C4-2B (cell line): Measurements from ENCODE around the gene LOXL4.

Experiments used
- H3K27ac ChIP-seq: fragments of 450-650 bp; 2 replicates; pipeline ENCODE4 v1.5.1; 2017
- CTCF ChIP-seq: fragments of 450-650 bp; conservative IDR thresholded peaks from 2 replicates; pipeline ENCODE4 v1.5.1; 2017; ENCODE audit warnings: mild to moderate bottlenecking
- ZFX ChIP-seq: fragments of 450-650 bp; IDR thresholded peaks from 2 replicates; pipeline ENCODE4 v1.6.1; 2017

LOXL4 gene

DNA sequence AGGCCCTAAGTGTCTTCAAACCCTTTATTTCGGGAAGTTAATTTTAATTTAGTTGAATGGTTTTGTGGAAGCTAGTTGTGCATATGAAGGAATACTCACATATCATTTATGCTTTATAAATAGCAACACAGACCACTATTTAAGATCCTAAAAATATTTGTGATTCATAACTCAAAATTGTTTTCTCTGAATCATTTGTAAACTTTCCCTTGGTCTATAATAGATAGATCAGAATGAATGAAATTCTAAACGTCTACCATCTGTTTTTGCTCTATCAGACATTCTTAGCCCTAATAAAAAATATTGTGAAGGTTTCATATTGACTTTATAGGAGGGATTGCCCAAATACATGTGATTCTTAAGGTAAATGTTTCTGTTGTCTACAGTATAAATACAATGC, 43.5 kb downstream of the LOXL4 start:
- no peak for TF ChIP-seq ZFX
- no peak for TF ChIP-seq CTCF

DNA sequence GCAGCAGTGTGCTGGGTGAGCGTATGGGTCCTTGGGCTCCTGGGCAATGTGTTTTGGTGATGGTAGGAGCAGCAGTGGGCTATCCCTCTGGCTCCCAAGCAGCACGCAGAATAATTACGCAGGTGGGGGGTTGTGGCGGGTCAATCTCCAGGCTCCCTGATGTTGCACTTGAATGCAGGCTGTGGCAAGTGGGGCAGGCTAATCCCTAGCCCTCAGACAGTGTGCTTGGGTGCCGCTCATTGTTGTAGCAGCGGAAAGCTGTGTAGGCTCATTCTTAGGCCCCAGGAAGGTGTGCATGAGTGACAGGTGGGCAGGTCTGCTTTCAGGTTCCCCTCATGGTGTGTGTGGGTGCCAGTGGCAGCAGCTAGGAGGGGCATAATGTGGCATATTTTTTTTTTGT, 44.1 kb downstream of the LOXL4 start:
- TF ChIP-seq CTCF = no peak
- TF ChIP-seq ZFX = no peak
- no peak overlapping the region for H3K27ac ChIP-seq

More for the DNA sequence above, 43.5 kb downstream of the LOXL4 start:
- no peak overlapping the region for H3K27ac ChIP-seq

DNA sequence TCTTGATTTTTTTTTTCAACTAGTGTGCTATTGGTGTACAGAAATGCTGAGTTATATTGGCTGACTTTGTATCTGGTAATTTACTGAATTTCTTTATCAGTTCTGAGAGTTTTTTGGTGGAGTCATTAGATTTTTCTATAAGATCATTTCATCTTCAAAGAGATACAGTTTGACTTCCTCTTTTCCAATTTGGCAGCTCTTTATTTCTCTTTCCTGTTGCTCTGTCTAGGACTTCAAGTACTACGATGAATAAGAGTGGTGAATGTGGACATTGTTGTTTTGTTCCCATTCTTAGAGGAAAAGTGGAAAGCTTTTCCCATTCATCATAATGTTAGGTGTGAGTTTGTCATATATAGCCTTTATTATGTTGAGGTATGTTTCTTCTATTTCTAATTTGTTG, 50.2 kb downstream of the LOXL4 start:
- H3K27ac ChIP-seq = no peak overlapping the region
- TF ChIP-seq CTCF = no peak
- no peak for TF ChIP-seq ZFX

DNA sequence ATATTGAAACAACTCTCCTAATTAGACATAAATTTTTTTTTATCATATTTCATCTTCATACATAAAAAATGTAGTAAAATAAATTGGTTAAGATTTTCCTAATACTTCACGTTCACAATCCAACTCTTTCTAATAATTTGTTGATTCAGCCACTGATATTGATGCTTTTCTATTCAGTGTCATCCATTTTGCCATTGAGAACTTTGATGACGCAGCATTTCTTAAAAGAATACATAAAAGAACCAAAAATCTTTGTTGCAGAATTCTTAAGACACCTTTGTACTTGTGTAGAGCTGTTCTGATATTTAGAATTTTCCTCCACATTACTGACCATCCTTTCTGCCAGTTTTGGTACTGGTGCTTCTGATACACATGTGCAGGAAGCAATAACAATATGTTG, 52.6 kb downstream of the LOXL4 start:
- H3K27ac ChIP-seq = no peak overlapping the region
- TF ChIP-seq CTCF (no peak), ZFX (no peak)

DNA sequence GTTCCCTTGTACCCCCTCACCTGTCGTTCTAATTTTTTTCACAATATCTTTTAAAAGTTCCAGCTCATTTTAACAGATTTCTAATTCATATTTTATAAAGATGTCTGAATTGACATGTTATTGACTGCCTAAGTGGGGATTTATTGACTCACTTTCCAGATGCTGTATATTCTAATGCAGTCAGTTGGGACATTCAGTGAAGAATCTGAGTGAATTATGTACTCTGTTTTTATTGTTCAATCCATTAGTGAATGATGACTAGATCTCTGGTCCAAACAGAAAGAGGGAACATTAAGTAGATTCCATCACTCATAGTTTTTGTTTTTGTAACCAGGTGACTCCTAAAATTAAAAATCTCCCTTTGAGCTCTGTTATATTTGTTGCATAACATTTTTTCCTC, 54.3 kb downstream of the LOXL4 start:
- no peak overlapping the region for H3K27ac ChIP-seq
- TF ChIP-seq CTCF (no peak), ZFX (no peak)

DNA sequence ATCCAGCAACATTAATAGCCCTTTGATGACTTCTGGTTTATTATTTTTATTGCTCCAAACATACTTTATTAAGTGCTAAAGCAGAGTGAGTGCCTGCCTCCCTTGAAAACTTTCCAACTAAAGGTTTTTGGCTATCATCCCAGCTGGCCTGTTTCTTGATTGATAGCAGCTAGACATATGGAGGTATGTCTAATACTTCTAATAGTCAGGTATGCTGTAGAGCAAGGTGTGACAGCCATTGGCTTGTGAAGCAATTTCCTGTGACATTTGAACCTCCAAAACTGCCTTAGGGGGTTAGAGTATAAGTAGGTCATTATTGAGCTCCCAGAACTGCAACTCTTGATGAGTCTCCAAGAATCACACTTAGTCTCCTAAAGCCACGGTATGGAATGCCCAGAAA, 55.8 kb downstream of the LOXL4 start:
- TF ChIP-seq ZFX = no peak
- no peak for TF ChIP-seq CTCF
- H3K27ac ChIP-seq = no peak overlapping the region

- no peak overlapping the region for H3K27ac ChIP-seq
- no peak for TF ChIP-seq CTCF
- no peak for TF ChIP-seq ZFX
These were observed 58.6 kb downstream of the LOXL4 start for GRCh38 chr10:98209441-98209840.
